K562 (cell line): Measurements from ENCODE around the gene KIAA0319L. TPM values are rescaled to one million over a fixed set of nuclear protein-coding genes. Genes with fewer than 3 reads are reported as not detected.

Experiments used
- ATAC-seq: fragments of 200-7000 bp; cut with Tn5 transposase; 3 replicates; pipeline ENCODE4 v1.9.1; 2020; ENCODE audit warnings: moderate library complexity
- BruUV-seq: library from RNA; stranded (reverse); fragments of 400-500 nt; replicated peaks from 2 replicates; lab custom pipeline; 2021; lab: Mats Ljungman, UMichigan
- CTCF ChIA-PET: fragments of 300-600 bp; formaldehyde crosslinking; extraction: SDS; loops from one replicate; lab custom pipeline; 2021; ENCODE audit warnings: low intra/inter-chr PET ratio; lab: Yijun Ruan, JAX
- POLR2A ChIA-PET: fragments of 300-600, 350-650 bp; sonication (Branson Sonifier 250); formaldehyde crosslinking; extraction: SDS; loops from one replicate; lab custom pipeline; 2021; ENCODE audit warnings: antibody characterized with exemption, inconsistent platforms; lab: Yijun Ruan, JAX
- DNase-seq, 4 experiments: peaks; one replicate each; pipeline versions ENCODE4 v3.0.0 to v3.0.0-alpha.2; 2011 to 2018; ENCODE audit warnings: low spot score in 3 of 4, mixed read lengths in 3 of 4; ENCODE audit errors: extremely low read depth in 1 of 4
- FAIRE-seq: peaks from 2 replicates; lab custom pipeline; 2011; peaks lifted over from hg19 to GRCh38; lab: Jason Lieb, UNC
- H2AFZ ChIP-seq: 2 replicates; pipeline ENCODE4 v1.6.0; 2011; ENCODE audit warnings: low read depth, low read length, control low read depth, inconsistent platforms
- H3K27ac ChIP-seq: fragments of 200-600 bp; 3 replicates; pipeline ENCODE4 v1.8.0; 2011; ENCODE audit warnings: low read depth, mild to moderate bottlenecking, control low read depth, inconsistent platforms, low read length, moderate library complexity, mixed read lengths; ENCODE audit errors: extremely low read depth
- H3K27me3 ChIP-seq, 2 experiments: fragments of 300-600 bp in 1 of 2; 2 replicates in 1 of 2; 3 replicates in 1 of 2; pipeline versions ENCODE4 v1.6.0 to v1.8.0; 2011; ENCODE audit warnings: inconsistent platforms in 2 of 2, low read length in 2 of 2, mild to moderate bottlenecking in 1 of 2, mixed read lengths in 1 of 2, moderate library complexity in 1 of 2; ENCODE audit not compliant: control insufficient read depth in 2 of 2, insufficient read depth in 2 of 2
- H3K36me3 ChIP-seq: fragments of 300-600 bp; 3 replicates; pipeline ENCODE4 v1.8.0; 2011; ENCODE audit warnings: mild to moderate bottlenecking, low read length, inconsistent platforms; ENCODE audit not compliant: control insufficient read depth, insufficient read depth
- H3K4me1 ChIP-seq, 2 experiments: fragments of 200-600 bp in 1 of 2; replicated peaks in 1 of 2; 2 replicates in 1 of 2; 3 replicates in 1 of 2; pipeline versions ENCODE4 v1.5.1 to v1.8.0; 2011; ENCODE audit warnings: inconsistent platforms in 2 of 2, low read length in 2 of 2, mild to moderate bottlenecking in 1 of 2, mixed read lengths in 1 of 2, moderate library complexity in 1 of 2; ENCODE audit not compliant: control insufficient read depth in 2 of 2, insufficient read depth in 2 of 2
- H3K4me2 ChIP-seq: 2 replicates; pipeline ENCODE4 v1.6.1; 2011; ENCODE audit warnings: low read length, control low read depth, inconsistent platforms, mixed read lengths; ENCODE audit not compliant: insufficient read depth
- H3K4me3 ChIP-seq: fragments of 200-600 bp; sonication (generic), shearing (Covaris generic); 2 replicates; pipeline ENCODE4 v1.5.1; 2016; ENCODE audit warnings: control low read depth, inconsistent platforms
- H3K79me2 ChIP-seq: fragments of 200-600 bp; 3 replicates; pipeline ENCODE4 v1.8.0; 2011; ENCODE audit warnings: low read length, inconsistent platforms; ENCODE audit not compliant: control insufficient read depth, insufficient read depth
- H3K9ac ChIP-seq, 2 experiments: 2 replicates each; pipeline versions ENCODE4 v1.6.0 to v1.6.1; 2011; ENCODE audit warnings: low read depth in 2 of 2, low read length in 2 of 2, control low read depth in 1 of 2, inconsistent platforms in 1 of 2, mild to moderate bottlenecking in 1 of 2, mixed read lengths in 1 of 2; ENCODE audit not compliant: insufficient read depth in 1 of 2
- H3K9me1 ChIP-seq: one replicate; pipeline ENCODE4 v1.6.0; 2011; ENCODE audit warnings: inconsistent platforms, mild to moderate bottlenecking, low read length, moderate library complexity; ENCODE audit not compliant: control insufficient read depth, insufficient read depth
- H3K9me3 ChIP-seq: replicated peaks from 2 replicates; pipeline ENCODE4 v1.5.1; 2011; ENCODE audit warnings: low read depth, low read length, inconsistent platforms; ENCODE audit not compliant: control insufficient read depth, insufficient read depth
- H4K20me1 ChIP-seq: replicated peaks from 2 replicates; pipeline ENCODE4 v1.6.1; 2011; ENCODE audit warnings: low read length, inconsistent platforms, mixed read lengths; ENCODE audit not compliant: control insufficient read depth, insufficient read depth
- C11orf30 ChIP-seq: fragments of 450-650 bp; IDR thresholded peaks from 2 replicates; pipeline ENCODE4 v1.6.1; 2016; ENCODE audit warnings: low read depth, mild to moderate bottlenecking
- CREB1 ChIP-seq, 2 experiments: sonication (generic) in 1 of 2; formaldehyde crosslinking in 1 of 2; IDR thresholded peaks; 2 replicates each; pipeline versions ENCODE4 v1.6.1 to v1.8.0; 2012 to 2022; ENCODE audit warnings: inconsistent platforms in 1 of 2, mild to moderate bottlenecking in 1 of 2, missing genetic modification reagents in 1 of 2, moderate library complexity in 1 of 2
- MAFF ChIP-seq: IDR thresholded peaks from 2 replicates; pipeline ENCODE4 v1.6.1; 2012; ENCODE audit warnings: low read length, improper control_type of control experiment
- MAFG ChIP-seq: fragments of 450-650 bp; conservative IDR thresholded peaks from 2 replicates; pipeline ENCODE4 v1.6.1; 2016; ENCODE audit warnings: missing genetic modification characterization, missing compliant biosample characterization
- MAFK ChIP-seq: IDR thresholded peaks from 2 replicates; pipeline ENCODE4 v1.6.1; 2011; ENCODE audit warnings: low read length, improper control_type of control experiment
- PTBP1 ChIP-seq: fragments of 200-400 bp; formaldehyde crosslinking; IDR thresholded peaks from 2 replicates; pipeline ENCODE4 v1.6.1; 2017; ENCODE audit warnings: low read depth, low read length
- THRAP3 ChIP-seq: fragments of 450-650 bp; IDR thresholded peaks from 2 replicates; pipeline ENCODE4 v1.6.1; 2016; ENCODE audit warnings: mild to moderate bottlenecking, inconsistent platforms, borderline replicate concordance
- ZNF316 ChIP-seq: fragments of 450-650 bp; IDR thresholded peaks from 2 replicates; pipeline ENCODE4 v1.6.1; 2016
- WGBS: fragments of 100-300 bp; shearing (Covaris generic); methylation state at CpG from one replicate; pipeline ENCODE4 v1.1.6; 2016; ENCODE audit warnings: low coverage, mixed read lengths; ENCODE audit not compliant: insufficient coverage; ENCODE audit errors: missing lambda C conversion rate; 5-methylcytosine and 5-hydroxymethylcytosine counted together
- in situ Hi-C: fragments of 300-500 bp; cut with MboI; formaldehyde crosslinking; loops from 4 replicates; pipeline ENCODE4 v1.15.0; 2018; ENCODE audit warnings: inconsistent platforms, mixed read lengths
- intact Hi-C: fragments of 100-400 bp; cut with micrococcal nuclease; formaldehyde crosslinking; loops from 2 replicates; pipeline ENCODE4 v1.14.2; 2022
- polyA plus RNA-seq, 8 experiments: library from polyadenylated mRNA; depleted of rRNA in 4 of 8; stranded (reverse) in 5 of 8; unstranded in 3 of 8; fragments of >200 nt; fragmentation: Nextera tagmentation in 2 of 8; fragmentation: Illumina TruSeq in 1 of 8; extraction: Ambion mirVana in 2 of 8; extraction: Trizol in 1 of 8; gene quantifications; 2 replicates each; pipeline versions ENCODE4 v1.2.1 to v1.2.3, GENCODE V29; 2011 to 2014; ENCODE audit warnings: inconsistent platforms in 1 of 8, missing spikeins in 1 of 8
- total RNA-seq, 7 experiments: library from RNA; depleted of rRNA in 6 of 7; stranded (reverse); fragments of >200 nt in 6 of 7; fragmentation: Illumina TruSeq in 2 of 7; extraction: Trizol in 2 of 7; gene quantifications; 2 replicates each; pipeline versions ENCODE4 v1.2.1 to v1.2.3, GENCODE V29; 2011 to 2021; ENCODE audit warnings: low replicate concordance in 1 of 7

KIAA0319L gene
- total and polyA plus RNA-seq, 9 of the 15 experiments (the other 6 are each of a cell fraction or from before 2014, with no cell fraction given) = 2.4 to 51.7 (median 27.4) TPM

DNA sequence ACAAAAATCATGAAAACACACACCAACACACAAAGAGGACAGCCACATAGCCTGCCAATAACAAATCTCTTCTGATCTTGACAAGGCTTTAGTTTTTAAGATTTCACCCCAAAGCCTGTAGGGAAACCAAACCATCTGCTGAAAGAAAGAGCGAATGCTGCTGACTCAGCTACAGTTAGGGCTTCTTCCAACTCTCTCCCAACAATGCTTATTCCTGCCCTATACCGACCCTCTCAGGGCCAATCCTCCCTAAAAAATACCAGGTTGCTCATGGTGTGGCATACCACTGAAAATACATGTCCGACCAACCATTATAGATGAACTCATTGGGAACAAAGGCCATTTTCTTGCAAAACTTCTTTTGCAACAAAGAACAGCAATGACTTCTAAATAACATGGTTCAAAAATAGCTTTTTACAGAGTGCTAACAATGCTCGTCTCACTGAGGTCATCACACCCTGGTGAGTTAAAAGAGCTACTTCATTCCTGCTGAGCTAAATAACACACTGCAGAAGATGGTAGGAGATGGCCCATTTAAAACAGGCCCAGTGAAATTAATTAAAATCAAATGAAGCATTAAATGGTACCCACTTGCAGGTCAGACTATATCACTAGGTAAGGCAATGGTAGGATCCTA lies 86.1 kb downstream of the KIAA0319L start:
- no peak for ATAC-seq
- Histone ChIP-seq H3K9me1 (no peaks in the 10 kb centered on the region), H3K79me2 (no peaks in the 10 kb centered on the region), H3K36me3 (peaks cover 35% of the 10 kb centered on the region), H3K4me3 (no peak overlapping the region), H4K20me1 (no peaks in the 10 kb centered on the region), H3K9me3 (no peaks in the 10 kb centered on the region), H3K4me2 (no peak overlapping the region), H3K27ac (no peak overlapping the region), H3K27me3 (no peaks in the 10 kb centered on the region), H3K4me1 (no peaks in the 10 kb centered on the region), H2AFZ (no peak overlapping the region), H3K9ac (no peak overlapping the region)
- intact Hi-C loops (no loop called here), in situ Hi-C loops (no loop called here)
- TF ChIP-seq PTBP1 (no peak), ZNF316 (peak; percentile 84), MAFK (peak; percentile 31; the same call in 1 of the 2 replicates), THRAP3 (no peak), MAFF (peak; percentile 47; the same call in 1 of the 2 replicates), MAFG (tag) (peak; percentile 44; the same call in 1 of the 2 replicates), CREB1 (IDR thresholded peaks at IDR 0.05) (no peak), CREB1 (CRISPR knock-in tag; IDR thresholded peaks at IDR 0.05) (no peak), C11orf30 (peak; percentile 77)
- BruUV-seq = no TSS peak
- no peak for DNase-seq
- no peak for FAIRE-seq
- POLR2A ChIA-PET = no interaction called here
- CTCF ChIA-PET = no interaction called here
- 88% methylated on average over 4 of the region's 4 CpGs for WGBS
